Activated T-cell treated with anti-CD3 and anti-CD28 coated beads, Interleukin-2, amount 50 U/mL, for 72 hours (primary cell): ENCODE results near the gene TRIP4. TPM values are rescaled to one million over a fixed set of nuclear protein-coding genes. Genes with fewer than 3 reads are reported as not detected.

ENCODE experiments used
- ATAC-seq, 2 donors: fragments of 150-1000 bp; cut with Tn5 transposase; replicated peaks in 1 of 2; 2 replicates each; pipeline ENCODE4 v1.10.0; 2021; ENCODE audit warnings: moderate library complexity in 2 of 2, mild to moderate bottlenecking in 1 of 2
- DNase-seq, 2 donors: peaks; one replicate each; pipeline ENCODE4 v3.0.0; 2021 to 2022; ENCODE audit warnings: mixed read lengths in 1 of 2
- H3K27ac Mint-ChIP-seq: one replicate; pipeline ENCODE4 v1.8.0; 2022; ENCODE audit warnings: mild to moderate bottlenecking, moderate library complexity, mixed read lengths
- H3K27me3 Mint-ChIP-seq: one replicate; pipeline ENCODE4 v1.8.0; 2022; ENCODE audit warnings: low read depth, mixed read lengths
- H3K36me3 Mint-ChIP-seq, 2 donors: one replicate each; pipeline ENCODE4 v1.8.0; 2022; ENCODE audit warnings: mixed read lengths in 2 of 2, mild to moderate bottlenecking in 1 of 2; ENCODE audit not compliant: insufficient read depth in 2 of 2
- H3K4me1 Mint-ChIP-seq: one replicate; pipeline ENCODE4 v1.8.0; 2022; ENCODE audit warnings: low read depth, mixed read lengths
- H3K4me3 Mint-ChIP-seq, 2 donors: one replicate each; pipeline ENCODE4 v1.8.0; 2022; ENCODE audit warnings: mild to moderate bottlenecking in 2 of 2, mixed read lengths in 2 of 2, moderate library complexity in 2 of 2
- H3K9me3 Mint-ChIP-seq, 2 donors: one replicate each; pipeline ENCODE4 v1.8.0; 2022; ENCODE audit warnings: mixed read lengths in 2 of 2
- total RNA-seq, 2 donors: library from RNA; stranded (reverse); gene quantifications; one replicate each; pipeline ENCODE4 v1.2.3, GENCODE V29; 2022

TRIP4 gene
- total RNA-seq, 2 donors from 2014 or later, result 27.9 to 29.7 TPM

DNA sequence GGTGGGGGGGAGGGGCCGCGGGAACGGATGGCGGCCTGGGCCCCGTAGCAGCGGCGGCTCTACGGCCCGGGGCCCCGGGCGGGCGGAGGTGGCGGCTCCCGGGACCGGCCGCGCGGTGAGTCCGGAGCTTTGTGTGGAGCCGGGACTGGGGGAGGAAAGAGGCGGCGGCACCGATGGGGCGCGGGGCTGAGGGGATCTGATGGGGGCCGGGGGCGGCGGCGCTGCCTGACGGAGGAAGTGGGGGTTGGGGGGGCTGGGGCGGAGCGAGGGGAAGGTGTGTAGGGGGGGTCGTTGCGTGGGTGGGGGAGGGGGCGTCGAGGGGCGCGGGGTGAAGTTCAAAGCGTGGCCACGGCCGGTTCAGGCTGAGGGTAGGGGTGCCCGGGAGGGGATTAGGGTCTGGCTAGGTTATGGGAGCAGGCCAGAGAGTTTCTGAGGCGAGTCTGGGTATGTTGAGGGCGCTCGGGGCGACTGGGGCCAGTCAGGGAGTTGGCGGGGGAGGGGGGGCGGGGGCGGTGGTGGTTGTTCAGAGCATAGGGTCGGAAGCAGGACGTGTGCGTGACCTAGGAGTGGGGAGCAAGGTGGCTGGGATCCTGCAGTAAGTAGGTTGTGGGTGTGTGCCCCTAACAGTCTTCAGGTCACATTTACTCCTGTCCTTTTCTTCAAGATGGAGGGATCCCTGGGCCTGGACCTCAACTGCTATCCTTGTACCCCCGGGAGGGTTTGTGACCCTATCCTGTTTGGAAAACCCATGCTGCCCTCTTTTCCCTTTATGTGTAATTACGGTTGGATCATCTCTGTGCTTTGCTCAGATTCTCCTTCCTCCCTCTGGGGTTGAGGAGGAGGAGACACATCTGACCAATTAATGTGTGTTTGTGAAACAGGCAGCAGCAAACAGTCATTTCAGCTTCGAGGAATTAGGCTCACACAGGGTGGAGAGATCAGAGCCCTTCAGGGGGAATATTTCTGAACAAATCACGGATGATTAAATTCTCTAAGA, 73.4 kb downstream of the TRIP4 start:
- Mint-ChIP-seq H3K4me1 (peaks cover 84% of the 10 kb centered on the region), H3K27me3 (no peaks in the 10 kb centered on the region)

DNA sequence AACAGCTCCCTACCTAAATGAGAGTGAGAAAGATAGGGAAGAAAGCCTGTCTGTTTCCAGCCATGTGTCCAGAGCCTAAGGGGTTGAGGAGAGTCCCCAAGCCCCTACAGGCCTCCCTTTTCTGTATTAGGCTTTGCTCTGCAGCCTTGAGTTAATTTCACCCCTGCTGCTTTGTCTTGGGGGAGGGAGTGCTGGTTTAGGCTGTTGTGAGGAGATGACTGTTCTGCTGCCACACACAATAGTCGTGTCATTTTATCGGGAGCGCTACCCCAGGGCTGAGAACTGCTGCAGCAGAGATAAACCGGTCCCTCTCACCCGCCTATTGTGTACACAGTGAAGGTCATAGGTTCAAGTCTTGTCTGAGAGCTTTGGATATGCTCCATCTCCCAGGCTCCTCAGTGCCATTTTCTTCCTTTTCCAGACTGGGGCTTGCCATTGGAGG, 74.1 kb downstream of the TRIP4 start:
- H3K9me3 Mint-ChIP-seq, result no peaks in the 10 kb centered on the region
- H3K4me1 Mint-ChIP-seq, result peaks cover 84% of the 10 kb centered on the region
- H3K36me3 Mint-ChIP-seq, result peaks cover 0 to 4% of the 10 kb centered on the region in 2 donors
- peak overlapping the region; percentile 81 to 92 for H3K4me3 Mint-ChIP-seq
- ATAC-seq (peak; percentile 59 to 63), DNase-seq (peak; percentile 44 to 58)
- H3K27me3 Mint-ChIP-seq, result no peaks in the 10 kb centered on the region
- H3K27ac Mint-ChIP-seq, result peak overlapping the region; percentile 90

More for the DNA sequence above, 73.4 kb downstream of the TRIP4 start:
- Mint-ChIP-seq H3K4me3 (peak overlapping the region; percentile 81 to 92), H3K36me3 (peaks cover 0 to 4% of the 10 kb centered on the region in 2 donors), H3K27ac (peak overlapping the region; percentile 90), H3K9me3 (no peaks in the 10 kb centered on the region)
- peak; percentile 74 to 76 for ATAC-seq
- peak; percentile 43 to 48 for DNase-seq

DNA sequence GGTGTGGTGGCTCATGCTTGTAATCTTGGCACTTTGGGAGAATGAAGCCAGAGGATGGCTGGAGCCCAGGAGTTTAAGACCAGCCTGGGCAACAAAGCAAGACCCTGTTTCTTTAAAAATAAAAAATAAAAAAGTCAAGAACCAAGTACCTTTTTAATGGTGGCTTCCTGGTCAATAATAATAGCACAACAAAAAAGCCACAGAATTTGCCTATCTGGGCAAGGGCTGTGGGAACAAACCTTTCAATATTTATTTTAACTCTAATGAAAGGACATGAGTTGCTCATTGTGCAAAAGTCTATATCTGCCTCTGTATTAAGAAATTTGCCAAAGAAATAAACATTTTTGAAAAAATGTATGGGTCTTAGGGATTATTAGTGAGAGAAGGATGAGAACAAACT, 74.9 kb downstream of the TRIP4 start:
- H3K27ac Mint-ChIP-seq, result peak overlapping the region; percentile 90
- peak overlapping the region; percentile 81 to 92 for H3K4me3 Mint-ChIP-seq
- H3K36me3 Mint-ChIP-seq, result peaks cover 4% of the 10 kb centered on the region in 2 donors
- H3K9me3 Mint-ChIP-seq, result no peaks in the 10 kb centered on the region
- no peaks in the 10 kb centered on the region for H3K27me3 Mint-ChIP-seq
- ATAC-seq, result no peak
- no peak for DNase-seq
- H3K4me1 Mint-ChIP-seq, result peaks cover 84% of the 10 kb centered on the region

DNA sequence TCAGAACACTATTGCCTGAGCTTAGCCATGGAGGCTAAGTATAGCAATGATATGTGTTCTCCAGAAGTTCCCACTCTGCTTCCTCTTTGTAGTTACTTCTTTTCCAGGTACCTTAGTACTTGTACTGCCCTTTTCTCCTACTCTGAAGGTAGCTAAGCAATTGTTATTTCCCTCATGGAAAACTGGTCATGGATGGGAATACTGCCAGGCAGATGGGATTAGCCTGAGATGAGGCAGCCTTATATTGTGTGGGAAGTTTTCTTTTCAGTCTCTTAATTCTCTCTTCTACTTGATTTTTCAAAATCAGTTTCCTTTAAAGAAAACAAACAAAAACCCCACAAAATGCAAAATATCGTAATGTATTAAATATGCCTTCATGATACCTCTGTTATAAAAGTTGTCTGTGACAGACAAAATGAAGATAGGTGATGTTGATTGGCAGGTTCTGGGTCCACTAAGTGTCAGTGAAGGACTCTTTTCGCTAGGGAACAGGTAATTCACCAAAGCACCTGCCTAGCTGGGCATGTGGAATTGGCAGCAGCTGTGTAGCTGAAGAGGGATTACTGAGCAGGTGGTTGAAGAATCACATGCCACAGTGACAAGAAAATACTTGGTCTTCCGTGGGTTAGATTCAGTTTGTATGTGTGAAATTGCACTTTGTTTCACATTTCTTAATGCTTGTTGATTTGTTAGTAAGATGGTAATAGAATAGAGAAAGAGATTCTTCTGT, 76.8 kb downstream of the TRIP4 start:
- H3K27ac Mint-ChIP-seq, result peak overlapping the region; percentile 34
- peak overlapping the region; percentile 4 to 31 for H3K4me3 Mint-ChIP-seq
- no peak for ATAC-seq
- H3K4me1 Mint-ChIP-seq, result peaks cover 80% of the 10 kb centered on the region
- no peaks in the 10 kb centered on the region for H3K27me3 Mint-ChIP-seq
- H3K36me3 Mint-ChIP-seq, result peaks cover 7 to 15% of the 10 kb centered on the region in 2 donors
- H3K9me3 Mint-ChIP-seq, result no peaks in the 10 kb centered on the region
- DNase-seq, result no peak

DNA sequence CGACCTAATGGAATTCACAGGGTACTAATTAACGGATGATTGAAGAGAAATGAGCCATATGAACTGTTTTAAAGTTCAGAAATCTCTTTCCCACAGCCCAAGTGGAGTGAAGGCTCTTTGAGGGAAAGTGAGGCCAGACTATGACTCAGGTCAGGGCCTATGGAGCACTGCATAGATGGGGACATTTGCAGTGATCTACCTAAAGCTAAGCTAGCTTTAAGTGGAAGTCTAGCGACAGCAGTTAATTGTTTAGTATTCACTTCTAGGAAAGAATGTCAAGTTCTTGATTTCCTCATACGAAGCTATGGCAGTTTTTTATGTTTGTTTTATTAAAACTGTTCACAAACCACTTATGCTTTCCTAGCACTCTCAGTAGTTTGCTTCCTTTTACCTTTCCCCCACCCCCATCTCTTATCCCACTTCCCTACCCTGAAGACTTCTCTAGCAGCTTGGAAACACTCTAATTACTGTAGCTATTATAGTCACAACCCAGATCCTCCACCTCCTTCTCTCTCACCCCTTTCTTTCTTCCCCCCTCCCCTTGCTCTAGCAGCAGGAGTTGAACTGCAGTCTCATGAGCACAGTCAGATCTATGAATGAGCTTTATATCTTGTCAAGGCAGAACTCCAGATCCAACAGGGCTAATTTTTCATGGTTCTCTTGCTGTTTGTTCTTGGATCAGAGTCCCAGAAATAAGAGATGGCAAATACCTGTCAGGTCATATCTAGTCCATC, 78.9 kb downstream of the TRIP4 start:
- DNase-seq (no peak), ATAC-seq (no peak)
- Mint-ChIP-seq H3K9me3 (no peaks in the 10 kb centered on the region), H3K36me3 (peaks cover 3 to 18% of the 10 kb centered on the region in 2 donors), H3K27ac (peak overlapping the region; percentile 29), H3K4me3 (no peak overlapping the region), H3K4me1 (peaks cover 68% of the 10 kb centered on the region), H3K27me3 (no peaks in the 10 kb centered on the region)

DNA sequence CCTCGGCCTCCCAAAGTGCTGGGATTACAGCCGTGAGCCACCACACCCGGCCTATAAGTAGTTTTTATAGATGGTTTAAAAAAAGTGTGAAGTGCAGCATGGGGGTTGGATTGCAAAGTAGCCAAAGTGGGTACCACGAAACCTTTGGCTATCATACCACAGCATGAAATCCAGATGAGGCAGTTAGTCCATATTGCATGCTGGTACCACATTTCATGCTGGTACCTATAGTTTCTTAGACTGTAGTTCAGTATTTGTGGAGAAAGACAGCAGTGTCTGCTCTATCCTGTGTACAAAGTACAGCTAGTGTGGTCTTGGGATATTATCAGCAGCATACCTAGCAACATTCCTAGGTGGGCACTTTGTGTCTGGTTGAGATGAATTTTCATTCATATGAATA, 84.5 kb downstream of the TRIP4 start:
- H3K9me3 Mint-ChIP-seq, result no peaks in the 10 kb centered on the region
- H3K4me1 Mint-ChIP-seq, result peaks cover 36% of the 10 kb centered on the region
- no peaks in the 10 kb centered on the region for H3K27me3 Mint-ChIP-seq
- no peak for ATAC-seq
- no peak overlapping the region for H3K4me3 Mint-ChIP-seq
- no peak overlapping the region for H3K27ac Mint-ChIP-seq
- H3K36me3 Mint-ChIP-seq, result peaks cover 6 to 23% of the 10 kb centered on the region in 2 donors
- DNase-seq, result no peak

DNA sequence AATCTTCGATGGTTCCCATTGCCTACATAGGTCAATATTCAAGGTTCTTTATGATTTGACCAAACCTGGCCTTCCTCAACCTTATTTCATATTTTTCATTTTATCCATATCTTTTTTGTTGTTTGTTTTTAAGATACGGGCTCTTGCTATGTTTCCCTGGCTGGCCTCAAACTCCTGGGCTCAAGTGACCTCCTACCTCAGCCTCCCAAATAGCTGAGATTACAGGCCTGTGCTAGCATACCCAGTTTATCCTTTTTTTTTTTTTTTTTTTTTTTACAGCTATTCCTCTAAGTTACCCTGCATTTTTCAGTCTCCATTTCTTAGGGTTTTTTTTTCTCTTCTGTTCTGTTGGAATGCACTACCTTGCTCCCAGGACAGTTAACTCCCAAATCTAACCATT, 87.2 kb downstream of the TRIP4 start:
- Mint-ChIP-seq H3K9me3 (no peaks in the 10 kb centered on the region), H3K36me3 (peaks cover 3 to 11% of the 10 kb centered on the region in 2 donors), H3K27ac (no peak overlapping the region), H3K27me3 (no peaks in the 10 kb centered on the region), H3K4me1 (peaks cover 25% of the 10 kb centered on the region), H3K4me3 (no peak overlapping the region)
- no peak for DNase-seq
- no peak for ATAC-seq

DNA sequence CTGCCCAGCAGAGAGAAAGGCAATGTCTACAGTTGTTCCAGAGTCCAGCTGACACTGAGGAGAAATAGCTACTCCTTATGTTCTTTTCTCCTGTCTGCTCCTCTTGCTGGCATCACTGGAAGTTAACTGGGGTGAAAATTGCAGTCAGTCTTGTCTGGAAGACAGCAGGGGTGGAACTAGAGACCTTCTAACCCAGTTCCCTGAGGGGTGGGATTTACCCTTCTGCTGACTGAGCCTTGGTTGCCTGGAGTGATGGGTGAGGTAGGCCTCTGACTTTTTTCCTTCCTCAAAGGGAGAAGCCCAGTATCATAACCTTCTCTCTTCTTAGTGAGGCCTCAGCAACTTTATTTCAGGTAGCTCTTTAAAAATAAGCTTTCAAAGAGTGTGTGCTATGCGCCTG, 88.9 kb downstream of the TRIP4 start:
- Mint-ChIP-seq H3K36me3 (peaks cover 3 to 10% of the 10 kb centered on the region in 2 donors), H3K4me3 (no peak overlapping the region), H3K27ac (peak overlapping the region; percentile 87), H3K27me3 (no peaks in the 10 kb centered on the region), H3K9me3 (no peaks in the 10 kb centered on the region), H3K4me1 (peaks cover 25% of the 10 kb centered on the region)
- ATAC-seq, result no peak
- DNase-seq, result no peak

DNA sequence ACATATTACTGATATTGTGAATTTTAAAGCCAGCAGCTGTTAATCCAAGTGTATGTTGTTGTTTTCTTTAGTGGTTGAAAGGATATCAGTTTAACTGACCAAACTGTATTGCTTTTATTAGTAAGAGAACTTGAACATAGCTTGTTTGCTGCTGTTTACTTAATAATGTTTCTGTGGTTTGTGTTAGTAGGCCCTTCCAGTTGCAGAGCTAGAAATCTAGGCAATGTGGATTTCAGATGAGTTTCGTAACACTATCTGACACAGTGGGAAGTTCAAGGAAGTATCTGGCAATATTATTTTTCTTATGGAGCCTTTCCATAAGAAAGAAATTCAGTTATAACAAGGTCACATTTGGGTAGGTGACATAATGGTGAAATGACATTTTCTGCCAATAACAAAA, 91.2 kb downstream of the TRIP4 start:
- Mint-ChIP-seq H3K4me1 (peaks cover 21% of the 10 kb centered on the region), H3K9me3 (no peaks in the 10 kb centered on the region)
- ATAC-seq, result no peak

DNA sequence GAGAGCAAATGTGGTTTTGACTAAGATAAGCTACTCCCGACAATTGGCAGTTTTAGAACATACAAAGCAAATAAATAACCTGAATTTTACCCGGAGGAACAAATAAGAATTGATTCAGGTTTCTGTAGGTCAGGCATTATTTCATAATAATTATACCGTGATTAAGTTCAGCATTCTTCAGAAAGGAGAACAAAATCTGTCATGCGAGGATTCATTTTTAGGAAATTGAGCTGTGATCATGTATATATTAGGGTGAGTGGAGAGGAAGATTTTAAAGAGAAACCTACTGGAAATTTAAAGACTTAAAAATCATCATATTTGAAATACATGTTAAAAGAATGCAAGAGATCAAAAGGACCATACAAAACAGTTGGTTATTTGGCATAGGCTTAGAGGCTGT, 93.3 kb downstream of the TRIP4 start:
- Mint-ChIP-seq H3K4me1 (peaks cover 17% of the 10 kb centered on the region), H3K4me3 (no peak overlapping the region), H3K36me3 (peaks cover 1 to 3% of the 10 kb centered on the region in 2 donors), H3K9me3 (no peaks in the 10 kb centered on the region), H3K27ac (peak overlapping the region; percentile 26), H3K27me3 (no peaks in the 10 kb centered on the region)
- ATAC-seq, result no peak
- DNase-seq, result no peak

More for the DNA sequence above, 91.2 kb downstream of the TRIP4 start:
- H3K4me3 Mint-ChIP-seq, result no peak overlapping the region
- no peak overlapping the region for H3K27ac Mint-ChIP-seq
- no peaks in the 10 kb centered on the region for H3K27me3 Mint-ChIP-seq
- no peak for DNase-seq
- H3K36me3 Mint-ChIP-seq, result peaks cover 0 to 4% of the 10 kb centered on the region in 2 donors

DNA sequence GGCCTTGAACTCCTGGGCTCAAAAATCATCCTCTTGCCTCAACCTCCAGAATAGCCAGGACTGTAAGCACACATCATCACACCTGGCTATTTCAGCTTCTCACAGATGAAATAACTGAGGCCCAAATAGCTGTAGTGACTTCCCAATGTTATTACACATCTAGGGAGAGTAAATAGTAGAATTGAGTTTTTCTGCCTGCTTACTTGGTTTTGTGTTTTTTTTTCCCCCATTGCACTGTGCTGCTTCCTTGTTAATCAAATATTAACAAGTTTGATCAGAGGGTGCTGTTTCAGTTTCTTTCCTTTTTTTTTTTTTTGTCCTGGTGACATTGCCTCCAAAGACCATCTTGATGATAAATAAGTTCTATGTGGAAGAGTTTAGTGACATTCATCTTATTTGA, 96.1 kb downstream of the TRIP4 start:
- Mint-ChIP-seq H3K27me3 (no peaks in the 10 kb centered on the region), H3K36me3 (peaks cover 3 to 6% of the 10 kb centered on the region in 2 donors), H3K4me3 (no peak overlapping the region), H3K27ac (no peak overlapping the region), H3K9me3 (no peaks in the 10 kb centered on the region), H3K4me1 (peaks cover 3% of the 10 kb centered on the region)
- no peak for ATAC-seq
- DNase-seq, result no peak

DNA sequence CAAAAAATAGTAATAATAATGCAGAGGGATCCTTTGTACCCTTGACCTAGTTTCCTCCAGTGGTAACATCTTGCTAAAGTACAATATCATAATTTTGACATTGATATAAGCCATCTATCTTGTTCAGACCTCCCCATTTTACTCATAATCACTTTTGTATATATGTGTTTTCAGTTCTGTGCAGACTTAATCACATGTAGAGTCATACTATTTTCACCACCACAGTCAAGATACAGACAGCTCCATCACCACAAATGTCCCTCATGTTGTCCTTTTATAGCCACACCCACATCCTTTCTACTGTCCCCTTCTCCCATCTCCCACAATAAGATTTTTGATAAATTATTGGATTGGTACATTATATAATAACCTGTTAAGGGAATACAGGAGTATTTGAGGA, 98.2 kb downstream of the TRIP4 start:
- H3K27ac Mint-ChIP-seq, result no peak overlapping the region
- no peaks in the 10 kb centered on the region for H3K9me3 Mint-ChIP-seq
- DNase-seq (no peak), ATAC-seq (no peak)
- H3K27me3 Mint-ChIP-seq, result no peaks in the 10 kb centered on the region
- H3K4me1 Mint-ChIP-seq, result peaks cover 15% of the 10 kb centered on the region
- no peak overlapping the region for H3K4me3 Mint-ChIP-seq
- peaks cover 3 to 6% of the 10 kb centered on the region in 2 donors for H3K36me3 Mint-ChIP-seq
